GM19372 (cell line): ENCODE results near the gene SNX32.
A peak's percentile ranks its signal among the peaks of the same experiment; 100 is the strongest.

Experiments used
- ATAC-seq: cut with Tn5 transposase; IDR thresholded peaks from one replicate; pipeline ENCODE4 v1.9.1; 2021; ENCODE audit warnings: mild to moderate bottlenecking, low read depth, moderate library complexity; ENCODE audit not compliant: unreplicated experiment

The SNX32 gene

GRCh38 chr11:65897020-65897471, 63.3 kb downstream of the SNX32 start:
- no peak for ATAC-seq

- ATAC-seq, result no peak
Observed at GRCh38 chr11:65898656-65899355, 65.0 kb downstream of the SNX32 start.

GRCh38 chr11:65899356-65900124, 65.8 kb downstream of the SNX32 start:
- ATAC-seq, result no peak

GRCh38 chr11:65900125-65900898, 66.5 kb downstream of the SNX32 start, which contains the start of gene FOSL1:
Gene FOSL1 (minus strand): TSS chr11:65900388. CDS start chr11:65900339, 49 bp downstream.
- peak; percentile 74 for ATAC-seq

- ATAC-seq, result no peak
Observed at GRCh38 chr11:65900899-65901180, 67.1 kb downstream of the SNX32 start.

- no peak for ATAC-seq
Observed at GRCh38 chr11:65903068-65903481, 69.3 kb downstream of the SNX32 start.
